Measurements from ENCODE around the gene NTNG1.

GRCh38 chr1:107526524-107527198 lies 385.8 kb downstream of the NTNG1 start:
- TF ChIP-seq POLR2A (IDR thresholded peaks at IDR 0.05): no peak
- TF ChIP-seq CTCF (IDR thresholded peaks at IDR 0.05): no peak
- no peak for TF ChIP-seq EP300 (IDR thresholded peaks at IDR 0.05)
- TF ChIP-seq POLR2AphosphoS5 (IDR thresholded peaks at IDR 0.05): no peak

Measured in suprapubic skin (tissue), 4 donors.